K562 treated with DMSO at 1 percent for 4 hours (cell line): ENCODE data around the gene SLC34A3. TPM values are rescaled to one million over a fixed set of nuclear protein-coding genes. Genes with fewer than 3 reads are reported as not detected.

Source experiments
- total RNA-seq: library from RNA; unstranded; fragments of 300-600 nt; gene quantifications from 2 replicates; pipeline ENCODE4 v1.2.3, GENCODE V29; 2022; ENCODE audit not compliant: insufficient read depth

Gene SLC34A3
- total RNA-seq, 1 experiment from 2014 or later = not detected

Other genes starting within 250 kb of the SLC34A3 start
- gene LCNL1, start 247.9 kb upstream of the SLC34A3 start, total RNA-seq = not detected in 2 replicates
- 89.0 and 89.2 TPM in 2 replicates for gene PAXX, start 238.5 kb upstream of the SLC34A3 start, total RNA-seq
- gene CLIC3, start 234.3 kb upstream of the SLC34A3 start, total RNA-seq = 2.0 TPM in 1 of 2 replicates, not detected in the other
- gene ABCA2, start 202.7 kb upstream of the SLC34A3 start, total RNA-seq = 14.1 and 26.4 TPM in 2 replicates
- gene FUT7, start 198.8 kb upstream of the SLC34A3 start, total RNA-seq = not detected in 2 replicates
- 0.52 and 1.0 TPM in 2 replicates for gene NPDC1, start 184.7 kb upstream of the SLC34A3 start, total RNA-seq
- not detected in 2 replicates for gene ENTPD2, start 176.8 kb upstream of the SLC34A3 start, total RNA-seq
- gene SAPCD2, start 160.3 kb upstream of the SLC34A3 start, total RNA-seq = 27.1 and 30.1 TPM in 2 replicates
- gene UAP1L1, start 153.4 kb upstream of the SLC34A3 start, total RNA-seq = 9.4 and 14.1 TPM in 2 replicates
- 37.3 and 38.9 TPM in 2 replicates for gene MAN1B1, start 143.9 kb upstream of the SLC34A3 start, total RNA-seq
- 228 and 246 TPM in 2 replicates for gene DPP7, start 116.2 kb upstream of the SLC34A3 start, total RNA-seq
- not detected in 2 replicates for gene GRIN1, start 91.7 kb upstream of the SLC34A3 start, total RNA-seq
- gene LRRC26, start 60.9 kb upstream of the SLC34A3 start, total RNA-seq = not detected in 2 replicates
- gene TMEM210, start 58.8 kb upstream of the SLC34A3 start, total RNA-seq = not detected in 2 replicates
- gene ANAPC2, start 42.3 kb upstream of the SLC34A3 start, total RNA-seq = 32.5 and 40.5 TPM in 2 replicates
- gene SSNA1, start 42.2 kb upstream of the SLC34A3 start, total RNA-seq = 203 and 207 TPM in 2 replicates
- 26.9 and 34.8 TPM in 2 replicates for gene TPRN, start 30.2 kb upstream of the SLC34A3 start, total RNA-seq
- gene TMEM203, start 25.3 kb upstream of the SLC34A3 start, total RNA-seq = 35.0 and 40.6 TPM in 2 replicates
- gene NDOR1, start 25.2 kb upstream of the SLC34A3 start, total RNA-seq = 23.0 and 25.4 TPM in 2 replicates
- gene RNF208, start 8.7 kb upstream of the SLC34A3 start, total RNA-seq = 6.2 and 6.7 TPM in 2 replicates
- 1.1 TPM in 1 of 2 replicates, not detected in the other for gene CYSRT1, start 5.7 kb upstream of the SLC34A3 start, total RNA-seq
- gene RNF224, start 3.4 kb upstream of the SLC34A3 start, total RNA-seq = 0.99 TPM in 1 of 2 replicates, not detected in the other
- 816 and 880 TPM in 2 replicates for gene TUBB4B, start 10.4 kb downstream of the SLC34A3 start, total RNA-seq
- gene STPG3, start 20.4 kb downstream of the SLC34A3 start, total RNA-seq = not detected in 2 replicates
- gene NELFB, start 24.4 kb downstream of the SLC34A3 start, total RNA-seq = 84.5 and 89.8 TPM in 2 replicates
- 49.5 and 59.8 TPM in 2 replicates for gene TOR4A, start 46.8 kb downstream of the SLC34A3 start, total RNA-seq
- gene NRARP, start 71.4 kb downstream of the SLC34A3 start, total RNA-seq = 16.1 and 30.4 TPM in 2 replicates
- gene EXD3, start 192.3 kb downstream of the SLC34A3 start, total RNA-seq = 9.8 TPM in 2 replicates
- gene NOXA1, start 192.5 kb downstream of the SLC34A3 start, total RNA-seq = 1.1 and 1.8 TPM in 2 replicates
- not detected in 2 replicates for gene ENTPD8, start 210.5 kb downstream of the SLC34A3 start, total RNA-seq
- gene NSMF, start 228.4 kb downstream of the SLC34A3 start, total RNA-seq = 52.0 and 53.0 TPM in 2 replicates